ENCODE results near the gene FURIN. TPM values are rescaled to one million over a fixed set of nuclear protein-coding genes. Genes with fewer than 3 reads are reported as not detected.

The FURIN gene
- total RNA-seq, 4 donors from 2014 or later, result 34.4 to 72.5 (median 49.8) TPM

DNA sequence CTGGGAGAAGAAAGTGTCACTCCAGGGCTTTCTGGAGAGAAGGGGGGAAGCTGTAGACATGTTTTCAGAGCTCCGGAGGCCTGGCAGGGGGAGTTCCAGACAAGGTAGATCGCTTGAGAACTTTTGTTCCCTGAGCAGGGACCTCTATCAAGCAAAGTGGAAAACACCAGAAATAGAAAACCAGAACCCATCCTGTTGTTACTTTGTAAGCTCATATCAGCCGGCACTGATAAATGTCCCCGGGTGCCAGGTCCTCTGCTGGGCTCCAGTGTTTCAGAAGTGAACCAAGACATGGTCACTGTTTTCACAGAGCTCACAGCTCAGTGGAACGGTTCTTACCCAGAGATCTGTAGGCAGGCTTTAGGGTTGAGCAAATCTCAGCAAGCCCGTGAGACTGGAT is 50.4 kb downstream of the FURIN start:
- TF ChIP-seq, protein P1, sequence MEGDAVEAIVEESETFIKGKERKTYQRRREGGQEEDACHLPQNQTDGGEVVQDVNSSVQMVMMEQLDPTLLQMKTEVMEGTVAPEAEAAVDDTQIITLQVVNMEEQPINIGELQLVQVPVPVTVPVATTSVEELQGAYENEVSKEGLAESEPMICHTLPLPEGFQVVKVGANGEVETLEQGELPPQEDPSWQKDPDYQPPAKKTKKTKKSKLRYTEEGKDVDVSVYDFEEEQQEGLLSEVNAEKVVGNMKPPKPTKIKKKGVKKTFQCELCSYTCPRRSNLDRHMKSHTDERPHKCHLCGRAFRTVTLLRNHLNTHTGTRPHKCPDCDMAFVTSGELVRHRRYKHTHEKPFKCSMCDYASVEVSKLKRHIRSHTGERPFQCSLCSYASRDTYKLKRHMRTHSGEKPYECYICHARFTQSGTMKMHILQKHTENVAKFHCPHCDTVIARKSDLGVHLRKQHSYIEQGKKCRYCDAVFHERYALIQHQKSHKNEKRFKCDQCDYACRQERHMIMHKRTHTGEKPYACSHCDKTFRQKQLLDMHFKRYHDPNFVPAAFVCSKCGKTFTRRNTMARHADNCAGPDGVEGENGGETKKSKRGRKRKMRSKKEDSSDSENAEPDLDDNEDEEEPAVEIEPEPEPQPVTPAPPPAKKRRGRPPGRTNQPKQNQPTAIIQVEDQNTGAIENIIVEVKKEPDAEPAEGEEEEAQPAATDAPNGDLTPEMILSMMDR (IDR thresholded peaks at IDR 0.05; ENCODE audit: low read depth), result no peak

DNA sequence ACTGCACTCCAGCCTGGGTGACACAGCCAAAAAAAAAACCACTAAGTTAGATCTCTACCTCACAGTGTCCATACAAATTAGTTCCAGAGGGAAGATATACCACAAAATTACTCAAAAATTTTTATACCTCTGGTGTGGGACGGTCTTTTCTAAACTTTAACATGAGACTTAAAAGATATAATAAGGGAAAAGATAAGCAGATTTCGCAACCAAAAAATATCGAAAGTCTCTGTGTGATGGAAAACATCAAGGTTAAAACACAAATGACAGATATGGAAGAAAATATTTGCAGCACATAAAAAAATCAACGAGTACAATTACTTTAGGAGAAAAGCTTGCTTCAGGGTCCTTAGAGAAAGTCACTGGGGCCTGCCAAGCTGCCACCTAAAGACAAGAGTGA is 53.5 kb downstream of the FURIN start:
- TF ChIP-seq, protein P1 (IDR thresholded peaks at IDR 0.05; ENCODE audit: low read depth), result no peak

DNA sequence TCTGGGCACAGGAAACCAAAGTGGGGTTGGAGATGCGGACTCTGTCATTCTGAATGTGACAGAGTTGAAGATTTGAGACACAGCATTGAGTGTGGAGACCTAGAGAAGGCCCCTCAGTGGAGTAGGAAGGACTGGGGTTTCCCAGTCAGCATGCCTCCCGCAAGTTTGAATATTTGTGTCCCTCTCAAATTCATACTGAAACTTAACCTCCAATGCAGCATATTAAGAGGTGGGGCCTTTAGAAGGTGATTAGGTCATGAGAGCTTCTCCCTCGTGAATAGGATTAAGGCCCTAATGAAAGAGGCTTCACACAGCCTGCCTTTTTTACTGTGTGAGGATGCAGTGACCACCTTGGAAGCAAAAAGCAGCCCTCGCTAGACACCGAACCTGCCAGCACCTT is 56.0 kb downstream of the FURIN start:
- TF ChIP-seq, protein P1 (IDR thresholded peaks at IDR 0.05; ENCODE audit: low read depth), result no peak

DNA sequence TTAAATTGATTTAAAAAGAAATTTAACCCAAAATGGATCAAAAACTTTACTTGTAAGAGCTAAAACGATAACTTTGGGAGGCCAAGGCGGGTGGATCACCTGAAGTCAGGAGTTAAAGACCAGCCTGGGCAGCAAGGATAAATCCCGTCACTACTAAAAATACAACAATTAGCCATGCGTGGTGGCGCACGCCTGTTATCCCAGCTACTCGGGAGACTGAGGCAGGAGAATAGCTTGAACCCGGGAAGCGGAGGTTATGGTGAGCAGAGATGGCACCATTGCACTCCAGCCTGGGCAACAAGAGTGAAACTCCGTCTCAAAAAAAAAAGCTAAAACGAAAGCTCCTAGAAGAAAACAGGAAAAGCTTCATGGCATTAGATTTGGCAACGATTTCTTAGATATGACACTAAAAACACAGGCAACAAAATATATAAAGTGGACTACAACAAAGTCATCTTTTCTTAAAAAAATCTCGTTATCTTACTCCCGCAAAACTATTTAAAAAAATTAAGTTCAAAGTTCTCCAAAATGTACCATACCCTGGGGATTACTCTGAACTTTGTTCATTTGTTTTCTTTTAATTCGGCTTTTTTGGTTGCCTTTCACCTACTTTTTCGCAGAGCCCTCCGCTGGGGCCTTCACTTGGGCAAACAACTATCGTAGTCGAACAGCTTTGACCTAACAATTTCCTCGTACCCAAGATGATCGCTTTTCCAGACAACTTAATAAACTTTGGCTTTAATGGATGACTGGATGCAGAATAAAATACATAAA is 61.0 kb downstream of the FURIN start:
- TF ChIP-seq, protein P1 (IDR thresholded peaks at IDR 0.05; ENCODE audit: low read depth), result no peak

DNA sequence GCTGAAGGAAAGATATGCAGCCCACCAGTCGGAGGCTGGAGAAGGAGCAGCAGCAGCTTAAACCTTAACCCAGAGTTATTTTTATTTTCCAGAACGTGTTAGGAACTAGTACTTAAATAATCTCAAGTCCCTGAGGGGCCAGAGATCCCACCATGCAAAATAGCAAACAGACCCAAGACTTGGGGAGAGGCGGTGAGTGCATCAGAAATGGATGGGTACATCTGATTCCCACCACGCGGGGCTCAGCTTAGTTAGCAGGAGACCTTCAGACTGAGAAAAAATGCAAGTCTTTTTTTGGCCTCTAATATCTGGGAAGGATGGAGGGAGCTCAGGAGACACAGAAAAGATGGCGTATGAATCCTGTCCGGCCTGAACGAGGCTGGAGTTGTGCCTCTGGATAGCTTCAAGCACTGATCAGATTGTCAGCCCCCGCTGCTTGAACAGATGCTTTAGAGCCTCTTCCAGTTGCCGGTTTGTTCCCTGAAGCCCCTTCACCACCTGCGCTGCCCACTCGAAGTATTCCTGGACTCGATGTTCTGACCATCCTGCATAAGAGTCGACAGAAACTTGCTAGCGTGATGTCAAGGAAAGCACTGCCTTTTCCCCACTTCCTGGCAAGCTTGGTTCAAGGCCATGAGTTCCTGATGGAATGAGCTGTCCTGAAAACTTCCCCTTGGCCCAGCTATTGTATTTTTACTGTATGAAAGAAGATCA is 62.6 kb downstream of the FURIN start:
- TF ChIP-seq, protein P1 (IDR thresholded peaks at IDR 0.05; ENCODE audit: low read depth), result no peak

DNA sequence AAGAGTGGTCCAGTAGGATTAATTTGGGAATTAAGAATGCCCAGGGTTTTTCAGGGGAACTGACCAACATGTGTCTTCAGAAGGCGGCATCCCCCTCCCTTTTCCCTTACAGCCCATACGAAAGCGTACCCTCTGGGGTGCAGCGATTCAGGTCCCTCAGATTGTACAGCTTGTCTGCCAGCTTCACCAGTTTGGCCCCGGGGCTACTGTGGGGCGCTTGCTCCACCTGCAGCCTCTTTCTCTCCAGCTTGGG is 63.1 kb downstream of the FURIN start:
- TF ChIP-seq, protein P1 (IDR thresholded peaks at IDR 0.05; ENCODE audit: low read depth), result no peak

DNA sequence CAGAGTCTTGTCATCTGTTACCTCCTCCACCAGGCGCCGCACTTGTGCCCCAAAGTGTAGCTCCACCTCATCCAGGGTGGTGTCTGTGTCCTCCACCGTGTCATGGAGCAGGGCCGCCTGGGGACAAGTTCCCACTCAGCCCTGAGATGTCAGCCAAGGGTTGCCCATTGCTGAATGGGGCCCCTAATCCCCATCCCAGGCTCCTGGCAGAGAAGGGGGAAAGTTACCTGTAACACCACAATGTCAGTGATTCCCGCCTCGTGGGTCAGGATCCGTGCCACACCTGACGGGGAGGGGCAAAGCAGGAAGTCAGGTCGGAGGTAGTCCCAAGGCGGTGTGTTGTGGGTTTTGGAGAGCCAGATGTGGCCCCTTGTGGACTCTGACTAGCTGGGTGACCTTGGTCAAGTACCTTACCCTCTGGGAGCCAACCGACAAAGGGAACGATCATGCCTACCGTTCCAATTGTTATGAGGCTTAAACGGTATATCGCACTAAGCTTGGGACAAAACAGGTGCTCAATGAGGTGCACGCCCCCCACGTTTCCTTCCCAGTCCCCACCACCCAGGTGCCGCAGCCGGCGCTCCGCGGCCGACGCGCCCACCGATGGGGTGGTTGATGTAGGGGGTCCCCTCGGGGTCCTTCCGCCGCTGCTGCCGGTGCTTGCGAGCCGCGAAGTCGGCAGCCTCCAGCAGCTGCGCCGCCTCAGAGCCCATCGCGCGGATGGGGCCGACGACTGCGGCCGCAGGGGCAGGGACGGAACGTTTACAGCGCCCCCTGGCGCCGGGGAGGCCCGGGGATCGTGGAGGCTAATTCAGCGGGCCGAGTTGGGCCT is 63.7 kb downstream of the FURIN start, which contains the start of gene HDDC3:
HDDC3 (minus strand) TSS at position 722 of the 832 bp plus-strand sequence; CDS start at position 713, 9 bp downstream.
- TF ChIP-seq, protein P1 (IDR thresholded peaks at IDR 0.05; ENCODE audit: low read depth), result no peak
